HG02623 (cell line): ENCODE results near the gene HPRT1.
A peak's percentile ranks its signal among the peaks of the same experiment; 100 is the strongest.
"Not testable (repeated sequence)": the region's sequence is repeated elsewhere in the genome, so short reads cannot be mapped to it uniquely, and the experiment has no call there.

Experiments used
- ATAC-seq: cut with Tn5 transposase; IDR thresholded peaks from one replicate; pipeline ENCODE4 v1.9.1; 2021; ENCODE audit warnings: moderate library complexity; ENCODE audit not compliant: unreplicated experiment

HPRT1 gene

GRCh38 chrX:134460005-134460861, at the start of gene HPRT1:
Gene HPRT1, plus strand, starts transcription at chrX:134460165. Its CDS starts 147 bp downstream, at chrX:134460312.
- ATAC-seq = peak; percentile 90

GRCh38 chrX:134416087-134416486, 43.9 kb upstream of the HPRT1 start:
- no peak for ATAC-seq

- ATAC-seq = no peak
Measured at GRCh38 chrX:134418317-134419113, 41.5 kb upstream of the HPRT1 start.

DNA sequence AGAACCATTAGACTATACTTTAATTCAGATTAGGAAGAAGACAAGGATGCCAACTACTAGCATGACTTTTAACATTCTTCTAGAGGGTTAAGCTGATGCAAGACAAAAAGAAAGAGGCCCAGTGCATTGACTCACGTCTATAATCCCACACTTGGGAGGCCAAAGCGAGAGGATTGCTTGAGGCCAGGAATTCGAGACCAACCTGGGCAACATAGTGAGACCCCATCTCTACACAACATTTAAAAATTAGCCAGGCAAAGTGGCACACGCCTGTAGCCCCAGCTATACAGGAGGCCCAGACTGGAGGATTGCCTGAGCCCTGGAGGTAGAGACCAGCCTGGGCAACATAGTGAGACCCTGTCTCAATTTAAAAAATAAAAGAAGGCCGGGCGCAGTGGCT, 40.2 kb upstream of the HPRT1 start:
- ATAC-seq = no peak

- no peak for ATAC-seq
Measured at GRCh38 chrX:134423606-134424005, 36.4 kb upstream of the HPRT1 start.

DNA sequence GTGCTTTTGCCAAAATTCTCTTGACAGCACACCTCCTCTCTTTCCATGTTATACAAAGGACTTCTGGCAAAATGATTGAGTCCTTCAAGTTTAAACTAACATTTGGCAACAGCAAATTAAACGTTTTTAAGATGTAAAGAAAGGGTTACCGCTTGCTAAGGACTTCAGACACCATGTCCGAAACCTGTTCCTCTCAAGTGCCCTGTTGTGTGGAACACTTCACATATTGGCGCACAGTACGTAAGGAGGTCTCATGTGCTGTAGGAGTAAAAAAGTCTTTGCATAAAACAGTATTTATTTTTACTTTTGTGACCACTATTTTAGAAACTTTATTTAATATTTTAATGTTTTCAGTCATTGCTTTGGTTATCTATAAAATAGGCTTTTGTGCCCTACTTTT, 33.7 kb upstream of the HPRT1 start:
- no peak for ATAC-seq

DNA sequence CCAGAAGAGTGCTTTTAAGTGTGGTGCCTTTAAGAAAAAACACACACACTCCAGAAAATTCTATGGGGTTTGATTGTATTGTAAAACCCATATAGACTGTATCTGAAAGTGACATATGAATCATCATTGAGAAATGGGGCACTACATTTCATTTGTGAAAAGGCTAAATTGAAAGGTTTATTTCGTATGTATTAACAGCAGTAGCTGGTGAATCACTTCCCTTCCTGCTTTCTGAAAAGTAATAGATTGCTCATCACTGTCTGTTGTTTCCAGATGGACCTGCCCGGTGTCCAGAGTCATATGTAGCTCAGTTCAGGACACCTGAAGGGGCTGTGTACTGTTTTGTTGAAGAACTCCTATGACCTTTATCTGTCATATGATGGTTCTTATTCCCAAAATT, 28.1 kb upstream of the HPRT1 start:
- ATAC-seq = no peak

- no peak for ATAC-seq
Measured at GRCh38 chrX:134435894-134436293, 24.1 kb upstream of the HPRT1 start.

DNA sequence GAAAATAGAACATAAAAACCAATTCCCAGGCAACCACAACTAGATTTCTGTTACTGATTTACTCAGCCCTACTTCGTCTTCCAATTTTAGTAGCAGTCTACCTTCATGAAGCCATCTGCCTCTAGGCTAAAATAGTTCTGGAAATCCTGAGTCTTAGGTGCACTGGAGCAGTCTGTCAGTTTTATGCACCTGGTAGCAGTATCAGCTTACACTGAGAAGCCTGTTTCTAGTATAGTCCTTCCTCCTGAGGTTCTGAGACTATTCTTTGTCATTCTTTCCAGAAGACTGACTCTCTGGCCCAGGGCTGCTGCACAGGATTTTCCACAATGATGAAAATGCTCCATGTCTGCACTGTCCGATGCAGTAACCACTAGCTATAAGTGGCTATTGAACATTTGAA, 16.9 kb upstream of the HPRT1 start:
- peak; percentile 74 for ATAC-seq

DNA sequence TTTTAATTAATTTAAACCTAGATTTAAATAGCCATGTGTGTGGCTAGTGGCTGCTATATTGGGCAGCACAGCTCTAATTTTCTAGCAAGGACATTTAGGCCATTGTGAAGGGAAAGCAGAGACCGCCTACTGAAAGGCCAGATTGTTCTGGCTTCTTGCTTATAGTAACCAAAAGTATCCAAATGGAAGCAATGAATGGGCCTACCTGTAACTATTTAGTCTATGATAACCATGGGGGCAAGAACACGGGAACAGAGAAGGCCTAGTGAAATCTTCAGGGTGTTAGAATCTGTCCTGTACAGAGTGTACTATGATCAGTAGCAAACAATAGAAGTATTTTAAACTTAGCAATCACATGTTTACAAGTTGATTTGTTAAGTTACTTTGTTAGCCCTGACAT, 16.5 kb upstream of the HPRT1 start:
- ATAC-seq = no peak

- no peak for ATAC-seq
Measured at GRCh38 chrX:134444681-134445080, 15.3 kb upstream of the HPRT1 start.

GRCh38 chrX:134452596-134452995, 7.4 kb upstream of the HPRT1 start:
- no peak for ATAC-seq

DNA sequence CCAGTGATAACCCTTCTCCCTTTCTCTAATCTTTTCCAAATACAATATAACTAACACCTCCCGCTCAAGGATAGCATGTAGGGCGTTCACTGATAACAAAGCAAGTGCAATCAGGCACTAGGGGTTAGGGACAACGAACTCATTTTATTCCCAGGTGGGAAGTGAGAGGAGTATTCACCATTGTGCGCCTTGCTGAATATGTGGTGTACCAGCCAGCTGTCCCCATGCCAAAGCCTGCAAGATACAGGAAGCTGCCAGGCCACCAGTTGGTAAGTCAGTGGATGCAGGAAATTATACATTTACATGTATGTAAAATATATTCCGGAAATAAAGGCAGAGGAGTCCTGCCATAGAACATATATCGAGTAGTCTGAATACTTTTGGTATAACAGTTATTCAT, 6.3 kb upstream of the HPRT1 start:
- ATAC-seq = no peak

DNA sequence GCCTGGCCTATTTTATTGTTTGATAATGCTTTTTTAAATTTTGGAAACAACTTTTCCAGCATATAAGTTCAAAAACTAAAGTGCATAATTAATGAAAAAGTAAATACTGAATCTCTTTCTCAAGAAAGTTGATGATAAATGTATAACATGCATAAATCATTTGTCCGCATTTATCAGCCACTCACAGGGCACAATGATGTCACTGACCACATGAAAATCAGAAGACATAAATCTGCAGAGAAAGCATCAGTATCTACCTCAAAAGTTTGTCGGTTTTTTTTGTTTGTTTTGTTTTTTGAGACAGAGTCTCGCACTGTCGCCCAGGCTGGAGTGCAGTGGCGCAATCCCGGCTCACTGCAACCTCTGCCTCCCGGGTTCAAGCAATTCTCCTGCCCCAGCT, 5.5 kb upstream of the HPRT1 start:
- ATAC-seq = no peak

- no peak for ATAC-seq
Measured at GRCh38 chrX:134457708-134458107, 2.3 kb upstream of the HPRT1 start.

GRCh38 chrX:134459683-134460004, 321 bp upstream of the HPRT1 start:
- no peak for ATAC-seq

- peak; percentile 18 for ATAC-seq
Measured at GRCh38 chrX:134460862-134461220, 876 bp downstream of the HPRT1 start.

- no peak for ATAC-seq
Measured at GRCh38 chrX:134461437-134461836, 1.5 kb downstream of the HPRT1 start.

DNA sequence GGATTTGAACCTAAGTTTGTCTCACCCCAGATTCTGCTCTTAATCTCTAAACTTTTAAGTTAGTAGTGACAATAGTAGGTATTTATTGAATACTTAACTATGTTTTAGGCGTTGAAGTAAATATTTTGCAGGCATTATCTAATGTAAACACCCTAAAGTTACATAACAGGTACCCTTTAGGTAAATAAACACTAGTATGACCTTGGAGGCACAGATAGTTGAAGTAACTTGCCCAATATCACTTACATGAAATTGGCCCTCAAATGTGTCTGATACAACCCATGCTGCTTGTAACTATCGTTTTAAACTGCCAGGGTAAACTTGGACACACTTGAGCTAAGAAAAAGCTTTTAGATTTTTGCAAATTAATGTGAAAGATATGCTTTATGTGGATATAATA, 3.0 kb downstream of the HPRT1 start:
- ATAC-seq = no peak

DNA sequence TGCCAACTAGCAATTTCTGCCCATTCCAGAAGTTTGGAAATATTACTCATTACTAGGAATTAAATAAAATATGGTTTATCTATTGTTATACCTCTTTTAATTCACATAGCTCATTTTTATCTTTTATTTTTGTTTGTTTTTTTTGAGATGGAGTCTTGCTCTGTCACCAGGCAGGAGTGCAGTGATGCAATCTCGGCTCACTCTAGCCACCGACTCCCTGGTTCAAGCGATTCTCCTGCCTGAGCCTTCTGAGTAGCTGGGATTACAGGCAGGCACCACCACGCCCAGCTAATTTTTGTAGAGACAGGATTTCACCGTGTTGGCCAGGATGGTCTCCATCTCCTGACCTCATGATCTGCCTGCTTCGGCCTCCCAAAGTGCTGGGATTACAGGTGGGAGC, 4.5 kb downstream of the HPRT1 start:
- ATAC-seq = not testable (repeated sequence)

- no peak for ATAC-seq
Measured at GRCh38 chrX:134469486-134469885, 9.5 kb downstream of the HPRT1 start.

- ATAC-seq = no peak
Measured at GRCh38 chrX:134470013-134470412, 10.0 kb downstream of the HPRT1 start.
